H9 (cell line): ENCODE measurements around the gene LYPLA2. TPM values are rescaled to one million over a fixed set of nuclear protein-coding genes. Genes with fewer than 3 reads are reported as not detected.

ENCODE experiments used
- DNase-seq: peaks from one replicate; pipeline ENCODE4 v3.0.0-alpha.2; 2017
- H2AFZ ChIP-seq: one replicate; pipeline ENCODE4 v1.6.1; 2013; ENCODE audit warnings: mild to moderate bottlenecking, low read length, control low read depth, moderate library complexity
- H2AK5ac ChIP-seq: 2 replicates; pipeline ENCODE4 v1.6.1; 2013; ENCODE audit warnings: low read length, control low read depth, mixed read lengths; ENCODE audit not compliant: insufficient read length
- H2BK120ac ChIP-seq: one replicate; pipeline ENCODE4 v1.6.1; 2013; ENCODE audit warnings: low read depth, mild to moderate bottlenecking, low read length, control low read depth, inconsistent platforms; ENCODE audit not compliant: poor library complexity, severe bottlenecking
- H2BK12ac ChIP-seq: 2 replicates; pipeline ENCODE4 v1.6.1; 2013; ENCODE audit warnings: low read length, control low read depth, mixed read lengths, low read depth; ENCODE audit not compliant: insufficient read length
- H2BK15ac ChIP-seq: 2 replicates; pipeline ENCODE4 v1.6.1; 2013; ENCODE audit warnings: low read depth, low read length, control low read depth
- H2BK20ac ChIP-seq: one replicate; pipeline ENCODE4 v1.6.1; 2013; ENCODE audit warnings: low read depth, mild to moderate bottlenecking, low read length, control low read depth, inconsistent platforms; ENCODE audit not compliant: poor library complexity, severe bottlenecking
- H2BK5ac ChIP-seq: 2 replicates; pipeline ENCODE4 v1.6.1; 2013; ENCODE audit warnings: low read length, control low read depth, mixed read lengths; ENCODE audit not compliant: insufficient read length
- H3K14ac ChIP-seq: 2 replicates; pipeline ENCODE4 v1.6.1; 2013; ENCODE audit warnings: low read length, control low read depth; ENCODE audit not compliant: insufficient read depth
- H3K18ac ChIP-seq: 2 replicates; pipeline ENCODE4 v1.6.1; 2013; ENCODE audit warnings: low read depth, mild to moderate bottlenecking, mixed read lengths, low read length, control low read depth; ENCODE audit not compliant: insufficient read length
- H3K23ac ChIP-seq: 2 replicates; pipeline ENCODE4 v1.6.1; 2013; ENCODE audit warnings: low read length, control low read depth, mixed read lengths, low read depth; ENCODE audit not compliant: insufficient read length
- H3K23me2 ChIP-seq: 2 replicates; pipeline ENCODE4 v1.6.1; 2013; ENCODE audit warnings: low read depth, mild to moderate bottlenecking, mixed read lengths, low read length, control low read depth; ENCODE audit not compliant: insufficient read length, poor library complexity, severe bottlenecking
- H3K27ac ChIP-seq: 2 replicates; pipeline ENCODE4 v1.5.1; 2013; ENCODE audit warnings: low read length, control low read depth, mixed read lengths, low read depth; ENCODE audit not compliant: insufficient read length
- H3K27me3 ChIP-seq: 2 replicates; pipeline ENCODE4 v1.6.1; 2013; ENCODE audit warnings: low read length, control low read depth, inconsistent platforms; ENCODE audit not compliant: insufficient read depth
- H3K4ac ChIP-seq: 2 replicates; pipeline ENCODE4 v1.6.1; 2013; ENCODE audit warnings: low read depth, mild to moderate bottlenecking, control low read depth, inconsistent platforms, low read length, moderate library complexity
- H3K4me1 ChIP-seq: 2 replicates; pipeline ENCODE4 v1.6.1; 2013; ENCODE audit warnings: low read length, control low read depth, inconsistent platforms; ENCODE audit not compliant: insufficient read depth
- H3K4me2 ChIP-seq: 2 replicates; pipeline ENCODE4 v1.6.1; 2013; ENCODE audit warnings: low read length, control low read depth, mixed read lengths; ENCODE audit not compliant: insufficient read length, insufficient read depth
- H3K56ac ChIP-seq: 2 replicates; pipeline ENCODE4 v1.6.1; 2013; ENCODE audit warnings: low read depth, mild to moderate bottlenecking, mixed read lengths, low read length, control low read depth; ENCODE audit not compliant: insufficient read length
- H3K79me1 ChIP-seq: 2 replicates; pipeline ENCODE4 v1.6.1; 2013; ENCODE audit warnings: low read depth, mild to moderate bottlenecking, moderate library complexity, low read length, control low read depth, inconsistent platforms; ENCODE audit not compliant: insufficient read depth, poor library complexity, severe bottlenecking
- H3K79me2 ChIP-seq: 2 replicates; pipeline ENCODE4 v1.6.1; 2013; ENCODE audit warnings: low read length, control low read depth, inconsistent platforms; ENCODE audit not compliant: insufficient read depth
- H3K9ac ChIP-seq: 2 replicates; pipeline ENCODE4 v1.6.1; 2013; ENCODE audit warnings: low read length, control low read depth, mixed read lengths; ENCODE audit not compliant: insufficient read length; ENCODE audit errors: extremely low read depth
- H3K9me3 ChIP-seq: one replicate; pipeline ENCODE4 v1.6.1; 2013; ENCODE audit warnings: low read depth, low read length, inconsistent platforms; ENCODE audit not compliant: control insufficient read depth
- H3T11ph ChIP-seq: one replicate; pipeline ENCODE4 v1.6.1; 2013; ENCODE audit warnings: mild to moderate bottlenecking, low read length, control low read depth, inconsistent platforms
- H4K20me1 ChIP-seq: one replicate; pipeline ENCODE4 v1.6.1; 2013; ENCODE audit not compliant: control insufficient read depth, insufficient read length, insufficient read depth
- H4K5ac ChIP-seq: 2 replicates; pipeline ENCODE4 v1.6.1; 2013; ENCODE audit warnings: low read depth, mild to moderate bottlenecking, mixed read lengths, low read length, control low read depth; ENCODE audit not compliant: insufficient read length
- H4K8ac ChIP-seq: replicated peaks from 2 replicates; pipeline ENCODE4 v1.6.1; 2013; ENCODE audit warnings: low read length, control low read depth, mixed read lengths, low read depth; ENCODE audit not compliant: insufficient read length
- H4K91ac ChIP-seq: 2 replicates; pipeline ENCODE4 v1.6.1; 2013; ENCODE audit warnings: low read depth, mild to moderate bottlenecking, moderate library complexity, mixed read lengths, low read length, control low read depth; ENCODE audit not compliant: insufficient read length
- H3K27ac Mint-ChIP-seq, 3 experiments: 2 replicates in 2 of 3; 3 replicates in 1 of 3; pipeline ENCODE4 v1.8.0; 2020 to 2021; ENCODE audit warnings: mixed read lengths in 3 of 3, mild to moderate bottlenecking in 1 of 3, moderate library complexity in 1 of 3
- H3K27me3 Mint-ChIP-seq: 2 replicates; pipeline ENCODE4 v1.8.0; 2021; ENCODE audit warnings: low read depth, mild to moderate bottlenecking, moderate library complexity, mixed read lengths
- H3K36me3 Mint-ChIP-seq, 3 experiments: 2 replicates in 2 of 3; 3 replicates in 1 of 3; pipeline ENCODE4 v1.8.0; 2020 to 2021; ENCODE audit warnings: low read depth in 3 of 3, mixed read lengths in 3 of 3; ENCODE audit not compliant: insufficient read depth in 1 of 3
- H3K4me1 Mint-ChIP-seq, 2 experiments: 2 replicates each; pipeline ENCODE4 v1.8.0; 2020; ENCODE audit warnings: mixed read lengths in 2 of 2
- H3K4me3 Mint-ChIP-seq, 2 experiments: 2 replicates in 1 of 2; 3 replicates in 1 of 2; pipeline ENCODE4 v1.8.0; 2020 to 2021; ENCODE audit warnings: mild to moderate bottlenecking in 2 of 2, mixed read lengths in 2 of 2, moderate library complexity in 1 of 2
- H3K9me3 Mint-ChIP-seq, 2 experiments: 2 replicates in 1 of 2; 3 replicates in 1 of 2; pipeline ENCODE4 v1.8.0; 2020; ENCODE audit warnings: mild to moderate bottlenecking in 2 of 2, mixed read lengths in 2 of 2, moderate library complexity in 1 of 2
- CTCF ChIP-seq: fragments of 200-600 bp; sonication (generic); conservative IDR thresholded peaks from 3 replicates; pipeline ENCODE4 v1.8.0; 2021; ENCODE audit warnings: antibody characterized with exemption, mild to moderate bottlenecking
- WGBS: extraction: QIAGEN DNeasy Blood & Tissue Kit; methylation state at CpG from one replicate; pipeline ENCODE4 v1.1.7; 2013; ENCODE audit warnings: missing lambda C conversion rate, low lambda C conversion rate, mixed read lengths; ENCODE audit not compliant: insufficient read length; ENCODE audit errors: extremely low coverage; 5-methylcytosine and 5-hydroxymethylcytosine counted together
- total RNA-seq: library from RNA; stranded (reverse); gene quantifications from 2 replicates; pipeline ENCODE4 v1.2.1, GENCODE V29; 2021

The LYPLA2 gene
- total RNA-seq, 1 experiment from 2014 or later: 118 TPM

GRCh38 chr1:23805025-23805424, 14.1 kb downstream of the LYPLA2 start:
- H4K5ac ChIP-seq: no peak overlapping the region
- peaks cover 6% of the 10 kb centered on the region for H3K23me2 ChIP-seq
- no peak overlapping the region for H3T11ph ChIP-seq
- no peak overlapping the region for H4K8ac ChIP-seq
- no peak overlapping the region for H2BK5ac ChIP-seq
- H3K56ac ChIP-seq: no peak overlapping the region
- H3K4me1 ChIP-seq: no peaks in the 10 kb centered on the region
- no peak overlapping the region for H3K27ac ChIP-seq
- no peak overlapping the region for H3K4me2 ChIP-seq
- no peak for TF ChIP-seq CTCF
- no peak overlapping the region for H2BK12ac ChIP-seq
- no peak overlapping the region for H2BK120ac ChIP-seq
- H3K4ac ChIP-seq: no peak overlapping the region
- no peak overlapping the region for H3K27ac Mint-ChIP-seq
- WGBS: no CpG with 5 or more reads among the region's 2 CpGs
- H2BK15ac ChIP-seq: no peak overlapping the region
- peaks cover 0 to 6% (median 4%) of the 10 kb centered on the region in 3 experiments; a peak in 2 of 7 replicates for H3K36me3 Mint-ChIP-seq
- no peaks in the 10 kb centered on the region for H4K20me1 ChIP-seq
- no peak for DNase-seq
- H3K23ac ChIP-seq: no peak overlapping the region
- H2AK5ac ChIP-seq: no peak overlapping the region
- no peaks in the 10 kb centered on the region for H3K9me3 ChIP-seq
- H3K14ac ChIP-seq: no peak overlapping the region
- H2BK20ac ChIP-seq: no peak overlapping the region
- no peaks in the 10 kb centered on the region for H3K27me3 ChIP-seq
- no peaks in the 10 kb centered on the region for H3K79me2 ChIP-seq
- no peak overlapping the region for H3K9ac ChIP-seq
- H3K4me3 Mint-ChIP-seq: no peak overlapping the region
- peaks cover 3 to 4% of the 10 kb centered on the region in 2 experiments; a peak in 3 of 4 replicates for H3K4me1 Mint-ChIP-seq
- peaks cover 11% of the 10 kb centered on the region for H3K27me3 Mint-ChIP-seq
- H3K79me1 ChIP-seq: no peaks in the 10 kb centered on the region
- H3K18ac ChIP-seq: no peak overlapping the region
- H2AFZ ChIP-seq: no peak overlapping the region
- H4K91ac ChIP-seq: no peak overlapping the region
- no peaks in the 10 kb centered on the region for H3K9me3 Mint-ChIP-seq
